ENCODE results near the gene CLEC2A. TPM values are rescaled to one million over a fixed set of nuclear protein-coding genes. Genes with fewer than 3 reads are reported as not detected.

CLEC2A gene
- total RNA-seq, 6 experiments from 2014 or later: not detected

- Histone ChIP-seq H3K27ac (no peak overlapping the region), H3K27me3 (no peaks in the 10 kb centered on the region), H3K4me1 (no peaks in the 10 kb centered on the region), H3K9me3 (no peaks in the 10 kb centered on the region), H3K36me3 (no peaks in the 10 kb centered on the region), H3K4me3 (no peak overlapping the region)
- 27% methylated on average over 1 of the region's 1 CpG for WGBS (ENCODE audit: insufficient coverage, low coverage, low lambda C conversion rate, missing lambda C conversion rate)
- no peak for DNase-seq
- TF ChIP-seq CTCF (IDR thresholded peaks at IDR 0.05) (no peak), POLR2A (IDR thresholded peaks at IDR 0.05) (no peak)
- ATAC-seq: peak in 2 of 4 donors; percentile 28 to 32
- intact Hi-C loops (cut with DNase I): no loop called here
Measured at GRCh38 chr12:9973949-9974348, 41.8 kb upstream of the CLEC2A start.

GRCh38 chr12:9971181-9971580 is 39.0 kb upstream of the CLEC2A start, which contains the start of gene CLEC12A:
CLEC12A (plus strand) TSS chr12:9971409; CDS start chr12:9971597, 188 bp downstream.
- TF ChIP-seq CTCF (IDR thresholded peaks at IDR 0.05): no peak
- TF ChIP-seq POLR2A (IDR thresholded peaks at IDR 0.05): no peak
- intact Hi-C loops (cut with DNase I): no loop called here
- DNase-seq: no peak
- Histone ChIP-seq H3K27ac (no peak within 1 kb of the TSS), H3K27me3 (no peaks in the 10 kb centered on the region), H3K36me3 (no peaks in the 10 kb centered on the region), H3K9me3 (no peaks in the 10 kb centered on the region), H3K4me3 (no peak within 1 kb of the TSS), H3K4me1 (no peaks in the 10 kb centered on the region)
- ATAC-seq: peak in 1 of 4 donors; percentile 44
- WGBS (ENCODE audit: insufficient coverage, low coverage, low lambda C conversion rate, missing lambda C conversion rate): 50% methylated on average over 1 of the region's 1 CpG

GRCh38 chr12:9969673-9970072 is 37.5 kb upstream of the CLEC2A start:
- 76% methylated on average over 2 of the region's 2 CpGs for WGBS (ENCODE audit: insufficient coverage, low coverage, low lambda C conversion rate, missing lambda C conversion rate)

GRCh38 chr12:9961901-9962300 is 29.7 kb upstream of the CLEC2A start:
- no peak for TF ChIP-seq CTCF (IDR thresholded peaks at IDR 0.05)
- Histone ChIP-seq H3K4me1 (no peaks in the 10 kb centered on the region), H3K9me3 (no peaks in the 10 kb centered on the region), H3K27ac (no peak overlapping the region), H3K4me3 (no peak overlapping the region), H3K27me3 (no peaks in the 10 kb centered on the region), H3K36me3 (no peaks in the 10 kb centered on the region)
- intact Hi-C loops (cut with DNase I): no loop called here
- WGBS (ENCODE audit: insufficient coverage, low coverage, low lambda C conversion rate, missing lambda C conversion rate): 75% methylated on average over 3 of the region's 3 CpGs
- DNase-seq: no peak
- no peak for ATAC-seq

More at GRCh38 chr12:9969673-9970072, 37.5 kb upstream of the CLEC2A start:
- ATAC-seq (no peak), DNase-seq (no peak)
- H3K36me3 ChIP-seq: no peaks in the 10 kb centered on the region
- no peak overlapping the region for H3K27ac ChIP-seq
- H3K27me3 ChIP-seq: no peaks in the 10 kb centered on the region
- H3K4me3 ChIP-seq: no peak overlapping the region
- no peaks in the 10 kb centered on the region for H3K4me1 ChIP-seq
- no peak for TF ChIP-seq POLR2A (IDR thresholded peaks at IDR 0.05)
- TF ChIP-seq CTCF (IDR thresholded peaks at IDR 0.05): no peak
- H3K9me3 ChIP-seq: no peaks in the 10 kb centered on the region
- intact Hi-C loops (cut with DNase I): no loop called here

- no peak for ATAC-seq
- Histone ChIP-seq H3K9me3 (no peaks in the 10 kb centered on the region), H3K27ac (no peak overlapping the region), H3K4me1 (no peaks in the 10 kb centered on the region), H3K4me3 (no peak overlapping the region), H3K27me3 (no peaks in the 10 kb centered on the region), H3K36me3 (no peaks in the 10 kb centered on the region)
- TF ChIP-seq CTCF (IDR thresholded peaks at IDR 0.05) (no peak), POLR2A (IDR thresholded peaks at IDR 0.05) (no peak)
- 74% methylated on average over 3 of the region's 3 CpGs for WGBS (ENCODE audit: insufficient coverage, low coverage, low lambda C conversion rate, missing lambda C conversion rate)
- intact Hi-C loops (cut with DNase I): no loop called here
- no peak for DNase-seq
Measured at GRCh38 chr12:9961106-9961505, 28.9 kb upstream of the CLEC2A start.
